ENCODE data around the gene EFHD1. TPM values are rescaled to one million over a fixed set of nuclear protein-coding genes. Genes with fewer than 3 reads are reported as not detected.

The EFHD1 gene
- total RNA-seq, 1 experiment from 2014 or later = 0.47 TPM

DNA sequence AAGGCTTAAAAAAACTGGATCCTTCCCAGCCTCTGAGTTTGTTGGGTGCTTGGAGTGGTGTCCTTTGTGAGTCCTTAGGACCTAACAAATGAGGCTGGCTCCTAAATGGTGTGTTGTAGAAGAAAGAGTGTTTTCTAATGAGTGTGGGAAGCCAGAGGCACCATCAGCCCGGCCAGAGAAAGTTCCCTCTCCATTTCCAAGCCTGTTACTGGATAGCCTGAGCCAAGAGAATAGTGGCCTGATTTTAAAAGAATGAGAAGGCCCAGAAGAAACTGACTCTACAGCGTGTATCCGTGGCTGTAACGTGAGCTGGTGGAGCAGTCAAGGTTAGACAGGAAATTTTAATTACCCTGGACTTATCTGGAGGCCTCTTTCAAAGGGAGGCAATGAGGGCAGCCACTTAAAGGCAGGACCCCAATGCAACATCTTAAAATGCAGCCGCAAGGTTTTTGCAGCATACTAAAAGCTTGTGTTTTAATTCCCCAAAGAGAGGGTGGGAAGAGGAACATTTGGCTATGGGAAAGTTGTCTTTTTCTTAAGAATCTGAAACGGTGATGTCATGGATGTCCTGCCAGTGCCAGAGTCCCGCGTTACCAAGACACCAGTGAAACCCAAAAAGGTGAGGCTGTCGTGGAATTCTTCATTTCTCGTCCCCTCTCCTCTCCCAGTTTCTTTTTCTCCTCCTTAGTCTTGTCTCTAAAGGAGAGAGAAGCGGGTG is 4.6 kb downstream of the EFHD1 start:
- no TSS peak for BruUV-seq (replicated peaks)
- Mint-ChIP-seq H3K9me3 (ENCODE audit: low read depth, unreplicated experiment) (no peaks in the 10 kb centered on the region), H3K4me3 (ENCODE audit: low read depth, unreplicated experiment) (no peak overlapping the region), H3K27ac (ENCODE audit: unreplicated experiment) (no peak overlapping the region), H3K27me3 (ENCODE audit: unreplicated experiment) (peaks cover 30% of the 10 kb centered on the region), H3K4me1 (ENCODE audit: low read depth, unreplicated experiment) (no peaks in the 10 kb centered on the region), H3K36me3 (ENCODE audit: insufficient read depth, unreplicated experiment) (peaks cover 2% of the 10 kb centered on the region)
- DNase-seq = no peak
- intact Hi-C loops (cut with micrococcal nuclease; ENCODE audit: unreplicated experiment) = no loop called here
- CTCF ChIA-PET = no interaction called here
- no peak for TF ChIP-seq CTCF (IDR thresholded peaks at IDR 0.05; ENCODE audit: unreplicated experiment)

GRCh38 chr2:232641153-232641848 is 7.9 kb downstream of the EFHD1 start:
- Mint-ChIP-seq H3K36me3 (ENCODE audit: insufficient read depth, unreplicated experiment) (no peaks in the 10 kb centered on the region), H3K4me1 (ENCODE audit: low read depth, unreplicated experiment) (no peaks in the 10 kb centered on the region), H3K4me3 (ENCODE audit: low read depth, unreplicated experiment) (no peak overlapping the region), H3K27me3 (ENCODE audit: unreplicated experiment) (peaks cover 33% of the 10 kb centered on the region), H3K27ac (ENCODE audit: unreplicated experiment) (no peak overlapping the region), H3K9me3 (ENCODE audit: low read depth, unreplicated experiment) (no peaks in the 10 kb centered on the region)
- CTCF ChIA-PET = no interaction called here
- intact Hi-C loops (cut with micrococcal nuclease; ENCODE audit: unreplicated experiment) = no loop called here
- no peak for TF ChIP-seq CTCF (IDR thresholded peaks at IDR 0.05; ENCODE audit: unreplicated experiment)
- DNase-seq = no peak
- no TSS peak for BruUV-seq (replicated peaks)

- Mint-ChIP-seq H3K36me3 (ENCODE audit: insufficient read depth, unreplicated experiment) (no peaks in the 10 kb centered on the region), H3K4me1 (ENCODE audit: low read depth, unreplicated experiment) (no peaks in the 10 kb centered on the region), H3K27ac (ENCODE audit: unreplicated experiment) (no peak overlapping the region), H3K9me3 (ENCODE audit: low read depth, unreplicated experiment) (no peaks in the 10 kb centered on the region), H3K4me3 (ENCODE audit: low read depth, unreplicated experiment) (no peak overlapping the region), H3K27me3 (ENCODE audit: unreplicated experiment) (peaks cover 33% of the 10 kb centered on the region)
- CTCF ChIA-PET = no interaction called here
- DNase-seq = no peak
- BruUV-seq (replicated peaks) = no TSS peak
- intact Hi-C loops (cut with micrococcal nuclease; ENCODE audit: unreplicated experiment) = no loop called here
- TF ChIP-seq CTCF (IDR thresholded peaks at IDR 0.05; ENCODE audit: unreplicated experiment) = no peak
Measured at GRCh38 chr2:232643147-232643425, 9.7 kb downstream of the EFHD1 start.

GRCh38 chr2:232643813-232644347 is 10.5 kb downstream of the EFHD1 start:
- CTCF ChIA-PET = interaction anchor here (0.7 kb wide), 1 partner anchor 40 kb away, joined by 6 read pairs; no protein-coding TSS in a partner anchor
- intact Hi-C loops (cut with micrococcal nuclease; ENCODE audit: unreplicated experiment) = no loop called here
- DNase-seq = no peak
- no peaks in the 10 kb centered on the region for H3K36me3 Mint-ChIP-seq (ENCODE audit: insufficient read depth, unreplicated experiment)
- H3K9me3 Mint-ChIP-seq (ENCODE audit: low read depth, unreplicated experiment) = no peaks in the 10 kb centered on the region
- no peak for TF ChIP-seq CTCF (IDR thresholded peaks at IDR 0.05; ENCODE audit: unreplicated experiment)
- no peaks in the 10 kb centered on the region for H3K4me1 Mint-ChIP-seq (ENCODE audit: low read depth, unreplicated experiment)
- no TSS peak for BruUV-seq (replicated peaks)
- H3K27me3 Mint-ChIP-seq (ENCODE audit: unreplicated experiment) = peaks cover 31% of the 10 kb centered on the region
- H3K4me3 Mint-ChIP-seq (ENCODE audit: low read depth, unreplicated experiment) = no peak overlapping the region
- no peak overlapping the region for H3K27ac Mint-ChIP-seq (ENCODE audit: unreplicated experiment)
